H1 (cell line): Measurements from ENCODE around the gene SRPX. TPM values are rescaled to one million over a fixed set of nuclear protein-coding genes. Genes with fewer than 3 reads are reported as not detected.

Experiments
- CTCF ChIA-PET: fragments of 300-600 bp; sonication (Branson Sonifier 250); formaldehyde crosslinking; loops from one replicate; lab custom pipeline; 2021; ENCODE audit not compliant: partially characterized antibody; lab: Charles Lee
- POLR2A ChIA-PET: fragments of 300-600 bp; sonication (Branson Sonifier 250); formaldehyde crosslinking; loops from one replicate; lab custom pipeline; 2021; ENCODE audit warnings: inconsistent platforms; ENCODE audit not compliant: partially characterized antibody; lab: Charles Lee
- DNase-seq, 2 experiments: peaks; one replicate each; pipeline versions ENCODE4 v3.0.0 to v3.0.0-alpha.2; 2010 to 2022; ENCODE audit warnings: low spot score in 2 of 2, low read depth in 1 of 2, mixed read lengths in 1 of 2
- FAIRE-seq: peaks from 2 replicates; lab custom pipeline; 2011; peaks lifted over from hg19 to GRCh38; lab: Jason Lieb, UNC
- H2AFZ ChIP-seq: 2 replicates; pipeline ENCODE4 v1.8.1; 2012; ENCODE audit warnings: low read length, inconsistent platforms
- H2AK5ac ChIP-seq: 2 replicates; pipeline ENCODE4 v1.6.1; 2013; ENCODE audit warnings: low read depth, low read length
- H2BK120ac ChIP-seq: replicated peaks from 2 replicates; pipeline ENCODE3; 2013; ENCODE audit warnings: low read depth, low read length, inconsistent platforms
- H2BK12ac ChIP-seq: 2 replicates; pipeline ENCODE4 v1.6.1; 2013; ENCODE audit warnings: low read depth, low read length
- H2BK15ac ChIP-seq: 2 replicates; pipeline ENCODE4 v1.6.1; 2013; ENCODE audit warnings: low read length
- H2BK20ac ChIP-seq: 2 replicates; pipeline ENCODE4 v1.6.1; 2013; ENCODE audit warnings: low read length
- H2BK5ac ChIP-seq: 2 replicates; pipeline ENCODE4 v1.6.1; 2013; ENCODE audit warnings: low read depth, low read length
- H3K14ac ChIP-seq: 2 replicates; pipeline ENCODE4 v1.6.1; 2013; ENCODE audit warnings: inconsistent platforms; ENCODE audit not compliant: insufficient read length
- H3K18ac ChIP-seq: 2 replicates; pipeline ENCODE4 v1.6.1; 2013; ENCODE audit warnings: low read length; ENCODE audit errors: extremely low read depth
- H3K23ac ChIP-seq: 2 replicates; pipeline ENCODE4 v1.6.1; 2013; ENCODE audit warnings: inconsistent platforms; ENCODE audit not compliant: insufficient read length
- H3K23me2 ChIP-seq: 2 replicates; pipeline ENCODE4 v1.6.1; 2013; ENCODE audit warnings: low read depth, low read length
- H3K27ac ChIP-seq: 2 replicates; pipeline ENCODE4 v1.6.1; 2011; ENCODE audit warnings: low read depth, low read length, inconsistent platforms
- H3K27me3 ChIP-seq, 4 experiments: replicated peaks in 1 of 4; 1 replicate in 1 of 4; 2 replicates in 3 of 4; pipeline versions ENCODE4 v1.6.1 to v1.8.1; 2011 to 2013; ENCODE audit warnings: low read length in 3 of 4, mild to moderate bottlenecking in 3 of 4, inconsistent platforms in 2 of 4, mixed read lengths in 2 of 4, moderate library complexity in 1 of 4; ENCODE audit not compliant: control insufficient read depth in 3 of 4, insufficient read depth in 3 of 4; ENCODE audit errors: extremely low read depth in 1 of 4
- H3K36me3 ChIP-seq, 4 experiments: 2 replicates each; pipeline versions ENCODE4 v1.6.1 to v1.8.1; 2011 to 2013; ENCODE audit warnings: mild to moderate bottlenecking in 4 of 4, low read length in 3 of 4, moderate library complexity in 2 of 4, control low read depth in 1 of 4, inconsistent platforms in 1 of 4; ENCODE audit not compliant: insufficient read depth in 4 of 4, control insufficient read depth in 2 of 4
- H3K4ac ChIP-seq: replicated peaks from 2 replicates; pipeline ENCODE3; 2013; ENCODE audit warnings: low read length, low read depth, mixed read lengths, inconsistent platforms; ENCODE audit not compliant: insufficient read length
- H3K4me1 ChIP-seq, 4 experiments: replicated peaks in 1 of 4; 1 replicate in 1 of 4; 2 replicates in 3 of 4; pipeline versions ENCODE4 v1.6.1 to v1.8.1; 2011 to 2013; ENCODE audit warnings: low read length in 3 of 4, inconsistent platforms in 2 of 4, mixed read lengths in 1 of 4; ENCODE audit not compliant: insufficient read depth in 4 of 4, control insufficient read depth in 3 of 4
- H3K4me2 ChIP-seq, 2 experiments: 2 replicates each; pipeline versions ENCODE4 v1.6.1 to v1.8.1; 2011 to 2013; ENCODE audit warnings: low read depth in 2 of 2, low read length in 2 of 2, control low read depth in 1 of 2, inconsistent platforms in 1 of 2, mild to moderate bottlenecking in 1 of 2; ENCODE audit not compliant: insufficient read depth in 1 of 2
- H3K4me3 ChIP-seq, 4 experiments: fragments of 200-600, 300-600 bp in 1 of 4; sonication (generic), shearing (Covaris generic), sonication (Bioruptor Twin) in 1 of 4; 2 replicates each; pipeline versions ENCODE4 v1.5.1 to v1.8.1; 2011 to 2016; ENCODE audit warnings: low read length in 4 of 4, low read depth in 3 of 4, control low read depth in 2 of 4, inconsistent platforms in 2 of 4, mild to moderate bottlenecking in 2 of 4, mixed read lengths in 1 of 4, moderate library complexity in 1 of 4; ENCODE audit not compliant: insufficient read depth in 2 of 4; ENCODE audit errors: extremely low read depth in 1 of 4
- H3K56ac ChIP-seq: replicated peaks from 2 replicates; pipeline ENCODE3; 2013; ENCODE audit warnings: low read depth, mild to moderate bottlenecking, mixed read lengths, low read length, inconsistent platforms; ENCODE audit not compliant: insufficient read length
- H3K79me1 ChIP-seq: 2 replicates; pipeline ENCODE4 v1.6.1; 2013; ENCODE audit warnings: low read depth, low read length, control low read depth
- H3K79me2 ChIP-seq, 2 experiments: 2 replicates each; pipeline versions ENCODE4 v1.6.1 to v1.8.1; 2012 to 2013; ENCODE audit warnings: low read length in 2 of 2, mild to moderate bottlenecking in 2 of 2, inconsistent platforms in 1 of 2; ENCODE audit not compliant: insufficient read depth in 2 of 2, control insufficient read depth in 1 of 2
- H3K9ac ChIP-seq, 4 experiments: replicated peaks in 1 of 4; 1 replicate in 1 of 4; 2 replicates in 3 of 4; pipeline versions ENCODE4 v1.6.1 to v1.8.1; 2011 to 2013; ENCODE audit warnings: low read depth in 3 of 4, low read length in 3 of 4, control low read depth in 2 of 4, mild to moderate bottlenecking in 2 of 4, moderate library complexity in 2 of 4, inconsistent platforms in 1 of 4; ENCODE audit errors: extremely low read depth in 1 of 4
- H3K9me3 ChIP-seq, 2 experiments: 2 replicates each; pipeline versions ENCODE4 v1.6.1 to v1.8.1; 2012 to 2013; ENCODE audit warnings: mild to moderate bottlenecking in 2 of 2, moderate library complexity in 2 of 2, control low read depth in 1 of 2, inconsistent platforms in 1 of 2, low read depth in 1 of 2, low read length in 1 of 2, mixed read lengths in 1 of 2; ENCODE audit not compliant: insufficient read depth in 2 of 2
- H4K20me1 ChIP-seq, 2 experiments: replicated peaks in 1 of 2; 2 replicates each; pipeline versions ENCODE3 to v1.8.1; 2011 to 2013; ENCODE audit warnings: inconsistent platforms in 2 of 2, low read length in 2 of 2, mild to moderate bottlenecking in 1 of 2; ENCODE audit not compliant: insufficient read depth in 2 of 2, control insufficient read depth in 1 of 2
- H4K5ac ChIP-seq: 2 replicates; pipeline ENCODE4 v1.6.1; 2013; ENCODE audit warnings: low read length, low read depth, mixed read lengths, inconsistent platforms; ENCODE audit not compliant: insufficient read length
- H4K8ac ChIP-seq: 2 replicates; pipeline ENCODE4 v1.8.0; 2013; ENCODE audit warnings: mild to moderate bottlenecking, moderate library complexity, low read length, inconsistent platforms; ENCODE audit not compliant: insufficient read depth; ENCODE audit errors: extremely low read depth
- H4K91ac ChIP-seq: replicated peaks from 2 replicates; pipeline ENCODE3; 2013; ENCODE audit warnings: low read length, mixed read lengths, inconsistent platforms; ENCODE audit not compliant: insufficient read length
- BRCA1 ChIP-seq: IDR thresholded peaks from 2 replicates; pipeline ENCODE4 v1.6.1; 2012; ENCODE audit warnings: low read depth, low read length, improper control_type of control experiment
- CHD2 ChIP-seq: IDR thresholded peaks from 2 replicates; pipeline ENCODE4 v1.6.1; 2012; ENCODE audit warnings: low read length, improper control_type of control experiment
- HDAC2 ChIP-seq, 2 experiments: fragments of 300-600 bp in 1 of 2; sonication (generic) in 1 of 2; IDR thresholded peaks; 2 replicates each; pipeline ENCODE4 v1.6.1; 2011 to 2012; ENCODE audit warnings: low read depth in 2 of 2, low read length in 2 of 2, mild to moderate bottlenecking in 2 of 2, moderate library complexity in 2 of 2, borderline replicate concordance in 1 of 2, inconsistent platforms in 1 of 2
- KDM1A ChIP-seq: fragments of 200-600, 300-600 bp; sonication (generic); IDR thresholded peaks from 2 replicates; pipeline ENCODE4 v1.7.1; 2016; ENCODE audit warnings: mild to moderate bottlenecking, low read length, borderline replicate concordance
- PHF8 ChIP-seq: fragments of 200-600 bp; sonication (generic); conservative IDR thresholded peaks from 2 replicates; pipeline ENCODE4 v1.7.1; 2012; ENCODE audit warnings: low read depth, mild to moderate bottlenecking, inconsistent platforms, low read length, moderate library complexity
- SRF ChIP-seq: IDR thresholded peaks from 2 replicates; pipeline ENCODE4 v1.6.1; 2011; ENCODE audit warnings: mild to moderate bottlenecking, low read depth, low read length, moderate library complexity
- USF2 ChIP-seq: IDR thresholded peaks from 2 replicates; pipeline ENCODE4 v1.6.1; 2011; ENCODE audit warnings: low read length, improper control_type of control experiment
- WGBS, 2 experiments: shearing (Covaris generic) in 1 of 2; methylation state at CpG; one replicate each; pipeline versions ENCODE4 v1.1.6 to v1.1.7; 2013 to 2015; ENCODE audit warnings: low lambda C conversion rate in 2 of 2, mixed read lengths in 2 of 2, inconsistent platforms in 1 of 2, low coverage in 1 of 2, missing lambda C conversion rate in 1 of 2; ENCODE audit not compliant: insufficient replicate concordance in 2 of 2, insufficient coverage in 1 of 2, insufficient read length in 1 of 2; ENCODE audit errors: extremely low coverage in 1 of 2, missing lambda C conversion rate in 1 of 2; 5-methylcytosine and 5-hydroxymethylcytosine counted together
- polyA plus RNA-seq, 7 experiments: library from polyadenylated mRNA; depleted of rRNA in 3 of 7; stranded (reverse) in 5 of 7; unstranded in 2 of 7; fragments of >200 nt in 5 of 7; fragments of 200-250 nt in 2 of 7; gene quantifications; 1 replicate in 5 of 7; 2 replicates in 1 of 7; 4 replicates in 1 of 7; pipeline versions ENCODE4 v1.2.1 to v1.2.3, GENCODE V29; 2011 to 2013; ENCODE audit warnings: missing spikeins in 2 of 7, mixed read lengths in 2 of 7
- total RNA-seq: library from RNA; stranded (reverse); fragmentation: NEBNext Ultra II Directional; extraction: Animal tissue kit (Norgen Biotek cat#: 25700); gene quantifications from 2 replicates; pipeline ENCODE4 v1.2.1, GENCODE V29; 2021

The SRPX gene
- total and polyA plus RNA-seq, 2 of the 8 experiments (the other 6 are each of a cell fraction or from before 2014, with no cell fraction given) = 7.6 to 10.4 TPM

DNA sequence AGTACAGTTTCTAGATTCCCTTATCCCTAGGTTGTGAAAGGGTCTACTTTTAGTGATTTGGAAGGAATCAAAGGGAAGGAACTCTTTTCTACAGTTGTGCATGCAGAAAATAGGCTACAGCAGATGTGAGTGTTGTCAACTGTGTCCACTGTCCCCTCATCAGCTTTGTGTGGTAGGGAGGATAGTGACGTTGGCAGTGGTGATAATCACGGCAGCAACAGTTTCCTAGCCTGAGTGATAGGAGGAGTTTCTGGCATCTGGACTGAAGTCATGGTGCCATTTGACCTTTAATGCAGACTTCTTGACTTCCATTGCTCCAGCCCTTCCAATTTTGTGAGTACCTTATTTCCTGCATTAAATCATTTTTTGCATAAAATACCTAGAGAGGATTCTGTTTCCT is 39.3 kb downstream of the SRPX start:
- no peaks in the 10 kb centered on the region for H3K27me3 ChIP-seq
- H3K9ac ChIP-seq = no peak overlapping the region
- H3K4me3 ChIP-seq = no peak overlapping the region
- no peaks in the 10 kb centered on the region; a peak in 1 of 7 replicates for H3K4me1 ChIP-seq
- FAIRE-seq (peak; percentile 45), DNase-seq (no peak)
- H3K14ac ChIP-seq = no peak overlapping the region
- no peaks in the 10 kb centered on the region for H4K20me1 ChIP-seq
- CTCF ChIA-PET = no interaction called here
- H2BK15ac ChIP-seq = no peak overlapping the region
- H2BK12ac ChIP-seq = no peak overlapping the region
- no peak overlapping the region for H4K5ac ChIP-seq
- H3K79me2 ChIP-seq = no peaks in the 10 kb centered on the region
- no peak overlapping the region for H2AK5ac ChIP-seq
- no peaks in the 10 kb centered on the region for H3K36me3 ChIP-seq
- POLR2A ChIA-PET = no interaction called here
- no peak overlapping the region for H3K18ac ChIP-seq
- H3K79me1 ChIP-seq = no peaks in the 10 kb centered on the region
- no peak overlapping the region for H3K56ac ChIP-seq
- no peak overlapping the region for H2AFZ ChIP-seq
- no peak overlapping the region for H2BK20ac ChIP-seq
- no peaks in the 10 kb centered on the region for H3K23me2 ChIP-seq
- H2BK5ac ChIP-seq = no peak overlapping the region
- no peak overlapping the region for H3K4me2 ChIP-seq
- no peaks in the 10 kb centered on the region for H3K9me3 ChIP-seq
- H4K8ac ChIP-seq = no peak overlapping the region
- H3K4ac ChIP-seq = no peak overlapping the region
- 88% methylated on average over 2 of the region's 2 CpGs; no CpG with 5 or more reads in 1 of the 2 experiments for WGBS, 2 experiments
- no peak overlapping the region for H3K27ac ChIP-seq
- H2BK120ac ChIP-seq = no peak overlapping the region
- no peak overlapping the region for H4K91ac ChIP-seq
- H3K23ac ChIP-seq = no peak overlapping the region
- no peak for TF ChIP-seq USF2
- no peak for TF ChIP-seq BRCA1
- TF ChIP-seq CHD2 = no peak
- TF ChIP-seq KDM1A = no peak
- no peak for TF ChIP-seq SRF
- no peak for TF ChIP-seq HDAC2 (IDR thresholded peaks at IDR 0.05; ENCODE audit: borderline replicate concordance in 1 of 2, low read depth in 2 of 2, low read length in 2 of 2)
- TF ChIP-seq PHF8 = no peak
